Neural cell (in vitro differentiated cells): ENCODE results near the gene RXFP2. TPM values are rescaled to one million over a fixed set of nuclear protein-coding genes. Genes with fewer than 3 reads are reported as not detected.

Experiments used
- H2AFZ ChIP-seq: fragments of 200-600, 300-800 bp; sonication (generic), shearing (Covaris generic); 2 replicates; pipeline ENCODE4 v1.6.0; 2014; ENCODE audit warnings: low read depth, mild to moderate bottlenecking, antibody characterized with exemption, low read length, moderate library complexity
- H3F3A ChIP-seq: fragments of 200-600 bp; shearing (Covaris generic); 2 replicates; pipeline ENCODE4 v1.6.1; 2016; ENCODE audit warnings: mild to moderate bottlenecking, moderate library complexity, mixed read lengths, antibody characterized with exemption, low read length; ENCODE audit not compliant: insufficient read depth, poor library complexity, severe bottlenecking
- H3K27ac ChIP-seq: fragments of 200-600, 300-800 bp; sonication (generic), shearing (Covaris generic); 2 replicates; pipeline ENCODE4 v1.5.1; 2014; ENCODE audit warnings: mild to moderate bottlenecking, low read length, moderate library complexity
- H3K27me3 ChIP-seq: fragments of 300-800, 200-600 bp; sonication (generic), shearing (Covaris generic); 2 replicates; pipeline ENCODE4 v1.6.0; 2014; ENCODE audit warnings: mild to moderate bottlenecking, low read depth, low read length, moderate library complexity; ENCODE audit not compliant: insufficient read depth
- H3K36me3 ChIP-seq: fragments of 300-800, 200-600 bp; sonication (generic), shearing (Covaris generic); 2 replicates; pipeline ENCODE4 v1.5.1; 2014; ENCODE audit warnings: mild to moderate bottlenecking, antibody characterized with exemption, low read length, moderate library complexity; ENCODE audit not compliant: insufficient read depth
- H3K4me2 ChIP-seq: fragments of 300-800, 200-600 bp; sonication (generic), shearing (Covaris generic); 2 replicates; pipeline ENCODE4 v1.6.0; 2014; ENCODE audit warnings: mild to moderate bottlenecking, low read length
- H3K4me3 ChIP-seq: fragments of 300-800, 200-600 bp; sonication (generic), shearing (Covaris generic); 2 replicates; pipeline ENCODE4 v1.5.1; 2014; ENCODE audit warnings: mild to moderate bottlenecking, low read length, moderate library complexity
- H3K79me2 ChIP-seq: fragments of 200-600 bp; shearing (Covaris generic); replicated peaks from 2 replicates; pipeline ENCODE4 v1.6.0; 2014; ENCODE audit warnings: mild to moderate bottlenecking, low read length, moderate library complexity; ENCODE audit not compliant: insufficient read depth
- H3K9ac ChIP-seq: fragments of 300-800, 200-600 bp; sonication (generic), shearing (Covaris generic); 2 replicates; pipeline ENCODE4 v1.6.1; 2016; ENCODE audit warnings: mild to moderate bottlenecking, low read length, mixed read lengths
- H3K9me2 ChIP-seq: fragments of 200-600 bp; shearing (Covaris generic); 2 replicates; pipeline ENCODE4 v1.6.1; 2016; ENCODE audit warnings: mild to moderate bottlenecking, low read length, mixed read lengths; ENCODE audit not compliant: insufficient read depth
- H3K9me3 ChIP-seq: fragments of 200-600, 300-800 bp; sonication (generic), shearing (Covaris generic); 2 replicates; pipeline ENCODE4 v1.6.1; 2016; ENCODE audit warnings: mild to moderate bottlenecking, mixed run types, low read length, moderate library complexity, mixed read lengths
- H4K20me1 ChIP-seq: fragments of 200-600 bp; shearing (Covaris generic); 2 replicates; pipeline ENCODE4 v1.6.1; 2016; ENCODE audit warnings: mild to moderate bottlenecking, mixed run types; ENCODE audit not compliant: insufficient read depth
- EP300 ChIP-seq: fragments of 450-650 bp; conservative IDR thresholded peaks from 2 replicates; pipeline ENCODE4 v1.6.1; 2014; ENCODE audit warnings: antibody characterized with exemption, mild to moderate bottlenecking, moderate library complexity; ENCODE audit not compliant: poor library complexity, severe bottlenecking
- EZH2 ChIP-seq: fragments of 200-600, 300-800 bp; shearing (Covaris generic), sonication (generic); IDR thresholded peaks from 2 replicates; pipeline ENCODE4 v1.6.1; 2014; ENCODE audit warnings: antibody characterized with exemption, low read length, borderline replicate concordance, mild to moderate bottlenecking; ENCODE audit not compliant: insufficient read depth, poor library complexity, severe bottlenecking
- MXI1 ChIP-seq: fragments of 450-650 bp; conservative IDR thresholded peaks from 2 replicates; pipeline ENCODE4 v1.6.1; 2014; ENCODE audit warnings: antibody characterized with exemption, mild to moderate bottlenecking; ENCODE audit not compliant: poor library complexity, severe bottlenecking
- POLR2AphosphoS5 ChIP-seq: IDR thresholded peaks from 2 replicates; pipeline ENCODE4 v1.6.1; 2012
- RAD21 ChIP-seq: fragments of 450-650 bp; conservative IDR thresholded peaks from 2 replicates; pipeline ENCODE4 v1.6.1; 2014; ENCODE audit warnings: antibody characterized with exemption, mild to moderate bottlenecking, moderate library complexity
- SMC3 ChIP-seq: fragments of 450-650 bp; conservative IDR thresholded peaks from 2 replicates; pipeline ENCODE4 v1.6.1; 2014; ENCODE audit warnings: antibody characterized with exemption, mild to moderate bottlenecking, moderate library complexity; ENCODE audit not compliant: poor library complexity
- TAF1 ChIP-seq: IDR thresholded peaks from 2 replicates; pipeline ENCODE4 v1.6.1; 2012; ENCODE audit warnings: low read depth
- polyA plus RNA-seq: library from polyadenylated mRNA; depleted of rRNA; stranded (reverse); fragments of >200 nt; gene quantifications from 2 replicates; pipeline ENCODE4 v1.2.3, GENCODE V29; 2014
- TF ChIP-seq, protein P1 (sequence below): IDR thresholded peaks from 2 replicates; pipeline ENCODE4 v1.6.1; 2012; ENCODE audit warnings: borderline replicate concordance
- TF ChIP-seq, protein P2 (sequence below): fragments of 450-650 bp; IDR thresholded peaks from 2 replicates; pipeline ENCODE4 v1.5.1; 2014; ENCODE audit warnings: antibody characterized with exemption, mild to moderate bottlenecking, moderate library complexity; ENCODE audit not compliant: poor library complexity, severe bottlenecking

The RXFP2 gene
- polyA plus RNA-seq, 1 donor from 2014 or later, result not detected

DNA sequence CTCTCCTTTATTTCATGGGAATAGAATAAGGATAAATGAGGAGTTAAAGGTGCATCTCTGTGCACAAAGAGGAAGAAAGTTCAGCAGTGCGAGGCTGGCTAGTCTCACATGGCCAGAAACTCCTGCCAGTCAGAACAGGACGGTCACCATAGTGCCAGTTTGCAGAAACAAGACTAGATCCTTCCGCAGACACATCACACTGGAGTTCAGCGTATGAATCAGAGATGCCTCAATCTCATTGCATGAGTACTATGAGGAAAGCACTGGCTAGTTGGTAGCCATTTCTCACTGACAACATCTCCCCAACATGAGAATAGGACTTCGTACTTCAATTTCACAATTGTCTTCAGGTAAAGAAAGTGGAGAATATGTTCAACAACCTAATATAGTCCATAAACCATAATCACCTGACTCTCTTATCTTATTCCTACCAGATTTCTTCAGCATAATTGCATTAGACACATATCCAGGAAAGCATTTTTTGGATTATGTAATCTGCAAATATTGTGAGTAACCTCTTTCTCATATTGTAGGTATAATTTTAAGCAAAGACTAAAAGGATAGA, 34.9 kb downstream of the RXFP2 start:
- Histone ChIP-seq H3K27me3 (no peaks in the 10 kb centered on the region), H3K27ac (no peak overlapping the region), H3F3A (no peaks in the 10 kb centered on the region), H3K9me2 (no peaks in the 10 kb centered on the region), H3K79me2 (no peaks in the 10 kb centered on the region), H4K20me1 (no peaks in the 10 kb centered on the region), H3K4me3 (no peak overlapping the region), H3K9ac (no peak overlapping the region), H3K36me3 (no peaks in the 10 kb centered on the region), H3K9me3 (no peaks in the 10 kb centered on the region), H3K4me2 (no peak overlapping the region), H2AFZ (no peak overlapping the region)
- TF ChIP-seq POLR2AphosphoS5 (no peak), MXI1 (no peak), SMC3 (no peak), EP300 (no peak), EZH2 (no peak), RAD21 (no peak), TAF1 (no peak)
- TF ChIP-seq, protein P1, sequence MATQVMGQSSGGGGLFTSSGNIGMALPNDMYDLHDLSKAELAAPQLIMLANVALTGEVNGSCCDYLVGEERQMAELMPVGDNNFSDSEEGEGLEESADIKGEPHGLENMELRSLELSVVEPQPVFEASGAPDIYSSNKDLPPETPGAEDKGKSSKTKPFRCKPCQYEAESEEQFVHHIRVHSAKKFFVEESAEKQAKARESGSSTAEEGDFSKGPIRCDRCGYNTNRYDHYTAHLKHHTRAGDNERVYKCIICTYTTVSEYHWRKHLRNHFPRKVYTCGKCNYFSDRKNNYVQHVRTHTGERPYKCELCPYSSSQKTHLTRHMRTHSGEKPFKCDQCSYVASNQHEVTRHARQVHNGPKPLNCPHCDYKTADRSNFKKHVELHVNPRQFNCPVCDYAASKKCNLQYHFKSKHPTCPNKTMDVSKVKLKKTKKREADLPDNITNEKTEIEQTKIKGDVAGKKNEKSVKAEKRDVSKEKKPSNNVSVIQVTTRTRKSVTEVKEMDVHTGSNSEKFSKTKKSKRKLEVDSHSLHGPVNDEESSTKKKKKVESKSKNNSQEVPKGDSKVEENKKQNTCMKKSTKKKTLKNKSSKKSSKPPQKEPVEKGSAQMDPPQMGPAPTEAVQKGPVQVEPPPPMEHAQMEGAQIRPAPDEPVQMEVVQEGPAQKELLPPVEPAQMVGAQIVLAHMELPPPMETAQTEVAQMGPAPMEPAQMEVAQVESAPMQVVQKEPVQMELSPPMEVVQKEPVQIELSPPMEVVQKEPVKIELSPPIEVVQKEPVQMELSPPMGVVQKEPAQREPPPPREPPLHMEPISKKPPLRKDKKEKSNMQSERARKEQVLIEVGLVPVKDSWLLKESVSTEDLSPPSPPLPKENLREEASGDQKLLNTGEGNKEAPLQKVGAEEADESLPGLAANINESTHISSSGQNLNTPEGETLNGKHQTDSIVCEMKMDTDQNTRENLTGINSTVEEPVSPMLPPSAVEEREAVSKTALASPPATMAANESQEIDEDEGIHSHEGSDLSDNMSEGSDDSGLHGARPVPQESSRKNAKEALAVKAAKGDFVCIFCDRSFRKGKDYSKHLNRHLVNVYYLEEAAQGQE, result no peak
- TF ChIP-seq, protein P2, sequence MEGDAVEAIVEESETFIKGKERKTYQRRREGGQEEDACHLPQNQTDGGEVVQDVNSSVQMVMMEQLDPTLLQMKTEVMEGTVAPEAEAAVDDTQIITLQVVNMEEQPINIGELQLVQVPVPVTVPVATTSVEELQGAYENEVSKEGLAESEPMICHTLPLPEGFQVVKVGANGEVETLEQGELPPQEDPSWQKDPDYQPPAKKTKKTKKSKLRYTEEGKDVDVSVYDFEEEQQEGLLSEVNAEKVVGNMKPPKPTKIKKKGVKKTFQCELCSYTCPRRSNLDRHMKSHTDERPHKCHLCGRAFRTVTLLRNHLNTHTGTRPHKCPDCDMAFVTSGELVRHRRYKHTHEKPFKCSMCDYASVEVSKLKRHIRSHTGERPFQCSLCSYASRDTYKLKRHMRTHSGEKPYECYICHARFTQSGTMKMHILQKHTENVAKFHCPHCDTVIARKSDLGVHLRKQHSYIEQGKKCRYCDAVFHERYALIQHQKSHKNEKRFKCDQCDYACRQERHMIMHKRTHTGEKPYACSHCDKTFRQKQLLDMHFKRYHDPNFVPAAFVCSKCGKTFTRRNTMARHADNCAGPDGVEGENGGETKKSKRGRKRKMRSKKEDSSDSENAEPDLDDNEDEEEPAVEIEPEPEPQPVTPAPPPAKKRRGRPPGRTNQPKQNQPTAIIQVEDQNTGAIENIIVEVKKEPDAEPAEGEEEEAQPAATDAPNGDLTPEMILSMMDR, result no peak

DNA sequence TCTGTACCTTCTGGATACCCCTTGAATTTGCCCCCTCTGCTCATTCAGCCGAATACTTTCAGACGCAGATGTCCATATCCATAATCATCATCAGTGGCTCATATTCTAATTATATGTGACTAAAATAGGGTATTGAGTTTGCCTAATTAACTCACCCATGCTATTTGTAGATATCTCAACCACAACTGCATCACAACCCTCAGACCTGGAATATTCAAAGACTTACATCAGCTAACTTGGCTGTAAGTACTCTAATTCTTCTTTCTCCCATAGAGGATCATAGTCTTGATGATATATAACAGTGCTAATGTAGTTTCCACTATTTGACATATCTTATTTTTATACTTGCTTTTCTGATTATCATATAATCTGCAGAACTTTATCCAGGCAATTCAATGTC, 35.8 kb downstream of the RXFP2 start:
- Histone ChIP-seq H3K4me3 (no peak overlapping the region), H3K4me2 (no peak overlapping the region), H3K79me2 (no peaks in the 10 kb centered on the region), H3K9me2 (no peaks in the 10 kb centered on the region), H3F3A (no peaks in the 10 kb centered on the region), H3K9me3 (no peaks in the 10 kb centered on the region), H4K20me1 (no peaks in the 10 kb centered on the region), H3K9ac (no peak overlapping the region), H3K36me3 (no peaks in the 10 kb centered on the region), H2AFZ (no peak overlapping the region), H3K27ac (no peak overlapping the region), H3K27me3 (no peaks in the 10 kb centered on the region)
- TF ChIP-seq POLR2AphosphoS5 (no peak), SMC3 (no peak), RAD21 (no peak), EP300 (no peak), TAF1 (no peak)
- TF ChIP-seq, protein P1, result no peak
- TF ChIP-seq, protein P2, result no peak
